Activated CD8-positive, alpha-beta T cell treated with anti-CD3 and anti-CD28 coated beads, Interleukin-2, amount 10 ng/mL, durations not matched to agents 7 days and 5 days (primary cell): ENCODE data around the gene CIC. TPM values are rescaled to one million over a fixed set of nuclear protein-coding genes. Genes with fewer than 3 reads are reported as not detected.

Experiments
- ATAC-seq: fragments of 150-1000 bp; cut with Tn5 transposase; one replicate; pipeline ENCODE4 v1.10.0; 2021; ENCODE audit warnings: moderate library complexity
- CTCF ChIA-PET: fragments of 350-600 bp; sonication (Branson Sonifier 250); formaldehyde crosslinking; loops from one replicate; lab custom pipeline; 2021; ENCODE audit warnings: antibody characterized with exemption; lab: Charles Lee
- POLR2A ChIA-PET: fragments of 350-600 bp; sonication (Branson Sonifier 250); formaldehyde crosslinking; loops from one replicate; lab custom pipeline; 2021; ENCODE audit warnings: antibody characterized with exemption; lab: Charles Lee
- DNase-seq: peaks from one replicate; pipeline ENCODE4 v3.0.0-alpha.2; 2020
- H3K27ac Mint-ChIP-seq: one replicate; pipeline ENCODE4 v1.8.0; 2021; ENCODE audit warnings: mild to moderate bottlenecking, mixed read lengths
- H3K27me3 Mint-ChIP-seq: one replicate; pipeline ENCODE4 v1.8.0; 2021; ENCODE audit warnings: low read depth, mixed read lengths
- H3K36me3 Mint-ChIP-seq: one replicate; pipeline ENCODE4 v1.8.0; 2021; ENCODE audit warnings: low read depth, mixed read lengths
- H3K4me1 Mint-ChIP-seq: one replicate; pipeline ENCODE4 v1.8.0; 2021; ENCODE audit warnings: low read depth, mixed read lengths
- H3K4me3 Mint-ChIP-seq: one replicate; pipeline ENCODE4 v1.8.0; 2021; ENCODE audit warnings: mild to moderate bottlenecking, mixed read lengths
- H3K9me3 Mint-ChIP-seq: one replicate; pipeline ENCODE4 v1.8.0; 2022; ENCODE audit warnings: mixed read lengths; ENCODE audit not compliant: insufficient read depth
- total RNA-seq, 2 experiments: library from RNA; stranded (reverse); gene quantifications; one replicate each; pipeline ENCODE4 v1.2.3, GENCODE V29; 2021

CIC gene
- total RNA-seq, 2 experiments from 2014 or later, result 73.1 to 83.8 TPM

DNA sequence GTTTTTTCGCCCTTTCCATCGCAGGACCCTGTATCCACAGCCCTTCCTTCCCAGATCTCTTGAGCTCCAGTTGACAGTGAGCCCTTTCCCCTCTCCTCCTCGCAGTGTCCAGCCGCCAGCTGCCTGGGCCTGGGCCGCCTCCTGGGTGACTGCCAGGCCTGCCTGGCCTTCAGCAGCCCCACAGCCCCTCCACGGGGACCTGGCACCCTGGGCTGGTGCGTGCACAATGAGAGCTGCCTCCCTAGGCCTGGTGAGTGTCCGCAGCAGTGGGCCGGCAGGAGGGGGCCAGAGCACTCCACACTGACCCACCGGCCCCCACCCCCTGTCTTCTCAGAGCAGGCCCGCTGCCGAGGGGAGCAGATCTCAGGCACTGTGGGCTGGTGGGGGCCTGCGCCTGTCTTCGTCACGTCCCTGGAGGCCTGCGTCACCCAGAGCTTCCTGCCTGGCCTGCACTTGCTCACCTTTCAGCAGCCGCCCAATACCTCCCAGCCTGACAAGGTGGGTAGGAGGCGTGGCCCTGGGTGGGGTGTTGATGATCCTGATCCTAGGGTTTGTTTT lies 75.4 kb downstream of the CIC start:
- Mint-ChIP-seq H3K4me1 (no peaks in the 10 kb centered on the region), H3K27me3 (no peaks in the 10 kb centered on the region), H3K36me3 (no peaks in the 10 kb centered on the region), H3K4me3 (no peak overlapping the region), H3K9me3 (no peaks in the 10 kb centered on the region), H3K27ac (no peak overlapping the region)
- no peak for DNase-seq
- ChIA-PET POLR2A (interaction anchor here (0.6 kb wide), 1 partner anchor 42 kb away, joined by 5 read pairs; no protein-coding TSS in a partner anchor), CTCF (no interaction called here)
- no peak for ATAC-seq

Other genes starting within 250 kb of the CIC start
- gene GRIK5, start 199.0 kb upstream of the CIC start, total RNA-seq, result under 1 TPM; 0.37 to 0.73 TPM
- gene ZNF574, start 193.1 kb upstream of the CIC start, total RNA-seq, result 10 to 100 TPM; 14.0 to 14.3 TPM
- gene POU2F2, start 136.8 kb upstream of the CIC start, total RNA-seq, result 10 to 100 TPM; 15.7 to 16.3 TPM
- gene DEDD2, start 51.6 kb upstream of the CIC start, total RNA-seq, result 10 to 100 TPM; 31.8 to 36.0 TPM
- gene ZNF526, start 48.9 kb upstream of the CIC start, total RNA-seq, result 10 to 100 TPM; 19.5 to 21.5 TPM
- gene GSK3A, start 26.6 kb upstream of the CIC start, total RNA-seq, result 10 to 100 TPM; 48.2 to 49.0 TPM
- gene ERF, start 14.1 kb upstream of the CIC start, total RNA-seq, result 10 to 100 TPM; 49.9 to 54.5 TPM
- gene PRR19, start 32.9 kb downstream of the CIC start, total RNA-seq, result under 1 TPM; 0.44 to 0.55 TPM
- gene PAFAH1B3, start 33.4 kb downstream of the CIC start, total RNA-seq, result 10 to 100 TPM; 48.2 to 52.7 TPM
- gene TMEM145, start 44.1 kb downstream of the CIC start, total RNA-seq, result under 1 TPM in 1 of 2 experiments, not detected in 1; 0.37 TPM
- gene MEGF8, start 56.4 kb downstream of the CIC start, total RNA-seq, result 1 to 10 TPM; 5.0 to 5.9 TPM
- gene CNFN, start 121.0 kb downstream of the CIC start, total RNA-seq, result not detected
- 10 to 100 TPM; 33.4 to 34.6 TPM for gene LIPE, start 158.1 kb downstream of the CIC start, total RNA-seq
- not detected for gene CXCL17, start 173.7 kb downstream of the CIC start, total RNA-seq